GM12878 (cell line): ENCODE measurements around the gene C1QTNF5.

Source experiments
- BCLAF1 ChIP-seq: fragments of 450-650 bp; IDR thresholded peaks from 2 replicates; pipeline ENCODE4 v1.6.1; 2017; ENCODE audit warnings: antibody characterized with exemption, mild to moderate bottlenecking, moderate library complexity
- CEBPZ ChIP-seq: fragments of 150-350 bp; IDR thresholded peaks from 2 replicates; pipeline ENCODE4 v1.6.1; 2016; ENCODE audit warnings: low read depth, low read length
- CHD1 ChIP-seq: IDR thresholded peaks from 2 replicates; pipeline ENCODE4 v1.6.1; 2012; ENCODE audit warnings: low read depth, low read length, improper control_type of control experiment
- CTCF ChIP-seq, 3 experiments: IDR thresholded peaks in 2 of 3; conservative IDR thresholded peaks in 1 of 3; 2 replicates each; pipeline ENCODE4 v1.5.1; 2011; ENCODE audit warnings: low read depth in 3 of 3, low read length in 3 of 3, mild to moderate bottlenecking in 3 of 3, control low read depth in 2 of 3, moderate library complexity in 2 of 3, inconsistent platforms in 1 of 3, mixed read lengths in 1 of 3; ENCODE audit not compliant: control insufficient read depth in 2 of 3, insufficient read depth in 1 of 3; ENCODE audit errors: extremely low read depth in 1 of 3
- EP300 ChIP-seq, 2 experiments: fragments of 150-350 bp in 1 of 2; IDR thresholded peaks; 2 replicates each; pipeline ENCODE4 v1.6.1; 2011 to 2012; ENCODE audit warnings: low read depth in 2 of 2, low read length in 2 of 2, borderline replicate concordance in 1 of 2, improper control_type of control experiment in 1 of 2, inconsistent platforms in 1 of 2; ENCODE audit not compliant: control insufficient read depth in 1 of 2
- HCFC1 ChIP-seq: fragments of 150-350 bp; IDR thresholded peaks from 2 replicates; pipeline ENCODE4 v1.6.1; 2014; ENCODE audit warnings: low read length
- HDAC2 ChIP-seq: fragments of 200-600 bp; sonication (generic); IDR thresholded peaks from 2 replicates; pipeline ENCODE4 v1.6.1; 2017
- LARP7 ChIP-seq: fragments of 450-650 bp; IDR thresholded peaks from 2 replicates; pipeline ENCODE4 v1.6.1; 2017; ENCODE audit warnings: mild to moderate bottlenecking
- POLR2AphosphoS5 ChIP-seq: IDR thresholded peaks from 2 replicates; pipeline ENCODE4 v1.6.1; 2011; ENCODE audit warnings: mild to moderate bottlenecking, low read length, inconsistent platforms
- REST ChIP-seq: IDR thresholded peaks from 2 replicates; pipeline ENCODE4 v1.6.1; 2012; ENCODE audit warnings: mild to moderate bottlenecking, low read depth, low read length
- SIN3A ChIP-seq: IDR thresholded peaks from 2 replicates; pipeline ENCODE4 v1.6.1; 2012; ENCODE audit warnings: low read depth, low read length, improper control_type of control experiment
- SIX5 ChIP-seq: IDR thresholded peaks from 2 replicates; pipeline ENCODE4 v1.6.1; 2011; ENCODE audit warnings: mild to moderate bottlenecking, low read depth, low read length, moderate library complexity; ENCODE audit not compliant: severe bottlenecking
- TAF1 ChIP-seq: IDR thresholded peaks from 2 replicates; pipeline ENCODE4 v1.6.1; 2011; ENCODE audit warnings: mild to moderate bottlenecking, low read depth, low read length, borderline replicate concordance
- ZNF592 ChIP-seq: fragments of 450-650 bp; IDR thresholded peaks from 2 replicates; pipeline ENCODE4 v1.6.1; 2017; ENCODE audit warnings: mild to moderate bottlenecking, moderate library complexity

- TF ChIP-seq POLR2AphosphoS5: no peak
- TF ChIP-seq REST: no peak
- TF ChIP-seq EP300 (IDR thresholded peaks at IDR 0.05; ENCODE audit: borderline replicate concordance in 1 of 2, control insufficient read depth in 1 of 2, low read depth in 2 of 2, low read length in 2 of 2): no peak
- TF ChIP-seq LARP7: no peak
- TF ChIP-seq HDAC2: no peak
- TF ChIP-seq HCFC1: no peak
- no peak for TF ChIP-seq ZNF592
- no peak for TF ChIP-seq CTCF (IDR thresholded peaks at IDR 0.05 in 2 of 3, conservative IDR thresholded peaks at IDR 0.05 in 1 of 3; ENCODE audit: control insufficient read depth in 2 of 3, extremely low read depth in 1 of 3, insufficient read depth in 1 of 3, low read depth in 3 of 3, low read length in 3 of 3)
- TF ChIP-seq CHD1: no peak
- no peak for TF ChIP-seq SIX5
- TF ChIP-seq CEBPZ: no peak
- TF ChIP-seq BCLAF1: no peak
- no peak for TF ChIP-seq SIN3A
- no peak for TF ChIP-seq TAF1
Observed at GRCh38 chr11:119335655-119336543, 4.8 kb downstream of the C1QTNF5 start.
